HepG2 (cell line): Measurements from ENCODE around the gene NCOA4. TPM values are rescaled to one million over a fixed set of nuclear protein-coding genes. Genes with fewer than 3 reads are reported as not detected.

Source experiments
- FIP1L1 ChIP-seq: fragments of 200-400 bp; formaldehyde crosslinking; IDR thresholded peaks from 2 replicates; pipeline ENCODE4 v1.6.1; 2018; ENCODE audit warnings: low read depth, mild to moderate bottlenecking, low read length, moderate library complexity, borderline replicate concordance; ENCODE audit not compliant: insufficient read depth
- GLI4 ChIP-seq: sonication (generic); formaldehyde crosslinking; IDR thresholded peaks from 2 replicates; pipeline ENCODE4 v1.5.1; 2020; ENCODE audit warnings: missing genetic modification reagents, mild to moderate bottlenecking, moderate library complexity, borderline replicate concordance
- MLLT10 ChIP-seq: sonication (generic); formaldehyde crosslinking; IDR thresholded peaks from 2 replicates; pipeline ENCODE4 v1.4.0; 2020; ENCODE audit warnings: missing genetic modification reagents
- MLXIP ChIP-seq: sonication (generic); formaldehyde crosslinking; IDR thresholded peaks from 2 replicates; pipeline ENCODE4 v1.9.0; 2021; ENCODE audit warnings: missing genetic modification reagents, borderline replicate concordance
- NKX3-1 ChIP-seq: sonication (generic); formaldehyde crosslinking; IDR thresholded peaks from 2 replicates; pipeline ENCODE4 v1.5.0; 2020; ENCODE audit warnings: missing genetic modification reagents
- RERE ChIP-seq: IDR thresholded peaks from 2 replicates; pipeline ENCODE4 v1.6.1; 2016; ENCODE audit warnings: low read depth, missing genetic modification reagents, missing compliant biosample characterization
- SCMH1 ChIP-seq: sonication (generic); formaldehyde crosslinking; IDR thresholded peaks from 2 replicates; pipeline ENCODE4 v1.9.0; 2021; ENCODE audit warnings: missing genetic modification reagents, mild to moderate bottlenecking, borderline replicate concordance
- SOX13 ChIP-seq, 3 experiments: fragments of 450-650 bp in 1 of 3; sonication (generic) in 1 of 3; formaldehyde crosslinking in 1 of 3; IDR thresholded peaks in 2 of 3; conservative IDR thresholded peaks in 1 of 3; 2 replicates each; pipeline versions ENCODE4 v1.5.0 to v1.6.1; 2016 to 2020; ENCODE audit warnings: antibody characterized with exemption in 1 of 3, mild to moderate bottlenecking in 1 of 3, missing compliant biosample characterization in 1 of 3, missing genetic modification reagents in 1 of 3, moderate library complexity in 1 of 3
- SUZ12 ChIP-seq: fragments of 150-350 bp; IDR thresholded peaks from 2 replicates; pipeline ENCODE4 v1.6.1; 2014; ENCODE audit warnings: low read depth, low read length
- YEATS4 ChIP-seq: sonication (generic); formaldehyde crosslinking; IDR thresholded peaks from 2 replicates; pipeline ENCODE4 v1.4.0; 2020; ENCODE audit warnings: missing genetic modification reagents, borderline replicate concordance
- ZBTB2 ChIP-seq: sonication (generic); formaldehyde crosslinking; IDR thresholded peaks from 2 replicates; pipeline ENCODE4 v1.8.0; 2022; ENCODE audit warnings: low read depth, missing genetic modification reagents
- ZBTB38 ChIP-seq: sonication (generic); formaldehyde crosslinking; IDR thresholded peaks from 2 replicates; pipeline ENCODE4 v1.5.1; 2020; ENCODE audit warnings: mild to moderate bottlenecking, missing genetic modification reagents
- ZNF513 ChIP-seq: sonication (generic); formaldehyde crosslinking; conservative IDR thresholded peaks from 2 replicates; pipeline ENCODE4 v1.5.0; 2020; ENCODE audit warnings: missing genetic modification reagents
- ZNF704 ChIP-seq: sonication (generic); formaldehyde crosslinking; IDR thresholded peaks from 2 replicates; pipeline ENCODE4 v1.8.1; 2023; ENCODE audit warnings: mild to moderate bottlenecking, inconsistent platforms, moderate library complexity, missing genetic modification reagents, borderline replicate concordance
- polyA plus RNA-seq, 8 experiments: library from polyadenylated mRNA; depleted of rRNA in 3 of 8; stranded (reverse) in 7 of 8; unstranded in 1 of 8; fragments of >200 nt; fragmentation: Illumina TruSeq in 4 of 8; extraction: Trizol in 4 of 8; gene quantifications; 2 replicates each; pipeline versions ENCODE4 v1.2.1 to v1.2.3, GENCODE V29; 2011 to 2016; ENCODE audit warnings: low read depth in 4 of 8, missing spikeins in 1 of 8, mixed read lengths in 1 of 8; ENCODE audit not compliant: insufficient read depth in 1 of 8
- total RNA-seq, 5 experiments: library from RNA; depleted of rRNA; stranded (reverse); fragments of >200 nt; fragmentation: Illumina TruSeq; extraction: Trizol; gene quantifications; 2 replicates each; pipeline ENCODE4 v1.2.3, GENCODE V29; 2016; ENCODE audit warnings: low read depth in 1 of 5

Gene NCOA4
- total and polyA plus RNA-seq, 2 of the 13 experiments (the other 11 are each of a cell fraction or from before 2014, with no cell fraction given): 306 to 400 TPM

- TF ChIP-seq SUZ12: no peak
- TF ChIP-seq SCMH1: no peak
- no peak for TF ChIP-seq ZNF704 (CRISPR knock-in tag)
- TF ChIP-seq ZBTB2 (CRISPR knock-in tag): no peak
- TF ChIP-seq ZNF513 (CRISPR knock-in tag): no peak
- peak; percentile 92 for TF ChIP-seq NKX3-1 (CRISPR knock-in tag)
- no peak for TF ChIP-seq FIP1L1
- peak; percentile 85 for TF ChIP-seq SOX13 (IDR thresholded peaks at IDR 0.05)
- TF ChIP-seq SOX13 (CRISPR knock-in tag; conservative IDR thresholded peaks at IDR 0.05 in 1 of 2, IDR thresholded peaks at IDR 0.05 in 1 of 2): peak in 1 of 2 experiments; percentile 91; a peak in 2 of 4 replicates
- no peak for TF ChIP-seq GLI4 (CRISPR knock-in tag)
- TF ChIP-seq MLLT10: no peak
- TF ChIP-seq ZBTB38 (CRISPR knock-in tag): no peak
- peak; percentile 76 for TF ChIP-seq YEATS4
- TF ChIP-seq RERE (CRISPR knock-in tag): peak; percentile 97
- TF ChIP-seq MLXIP: no peak
Measured at GRCh38 chr10:45997994-45998763, 32.2 kb downstream of the NCOA4 start (continued).
